Body of pancreas (tissue), 4 donors: ENCODE measurements around the gene BICD1.

ENCODE experiments used
- POLR2A ChIP-seq, 3 donors: fragments of 450-650 bp; IDR thresholded peaks; one replicate each; pipeline ENCODE4 v1.6.1; 2016; ENCODE audit warnings: antibody characterized with exemption in 3 of 3, mild to moderate bottlenecking in 2 of 3
- TF ChIP-seq, protein P1 (sequence below), 7 experiments: fragments of 450-650 bp in 4 of 7; fragments of 200-600 bp in 3 of 7; sonication (generic) in 3 of 7; IDR thresholded peaks; one replicate each; pipeline ENCODE4 v1.5.1; 2016 to 2019; ENCODE audit warnings: antibody characterized with exemption in 7 of 7

DNA sequence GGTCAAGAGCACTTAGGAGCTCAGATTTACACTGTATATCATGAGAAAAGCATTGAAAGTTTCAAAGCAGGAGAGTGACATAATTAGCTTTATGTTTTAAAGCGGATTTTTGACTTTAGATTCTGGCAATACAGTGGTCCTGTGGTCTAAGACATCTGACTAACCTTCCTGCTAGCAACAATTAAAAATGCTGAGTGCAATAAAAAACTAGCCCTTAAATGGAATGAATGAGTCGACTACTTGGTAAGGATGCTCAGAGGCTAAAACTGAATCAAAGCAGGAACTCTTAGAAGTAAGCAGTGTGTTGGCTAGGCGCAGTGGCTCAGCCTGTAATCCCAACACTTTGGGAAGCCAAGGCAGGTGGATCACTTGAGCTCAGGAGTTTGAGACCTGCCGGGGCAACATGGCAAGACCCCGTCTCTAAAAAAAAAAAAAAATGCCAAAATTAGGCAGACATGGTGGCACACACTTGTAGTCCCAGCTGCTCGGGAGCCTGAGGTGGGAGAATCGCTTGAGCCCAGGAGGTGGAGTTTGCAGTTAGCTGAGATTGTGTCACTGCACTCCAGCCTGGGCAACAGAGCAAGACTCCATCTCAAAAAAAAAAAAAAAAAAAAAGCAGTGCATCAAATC lies 18.9 kb downstream of the BICD1 start:
- TF ChIP-seq, protein P1, sequence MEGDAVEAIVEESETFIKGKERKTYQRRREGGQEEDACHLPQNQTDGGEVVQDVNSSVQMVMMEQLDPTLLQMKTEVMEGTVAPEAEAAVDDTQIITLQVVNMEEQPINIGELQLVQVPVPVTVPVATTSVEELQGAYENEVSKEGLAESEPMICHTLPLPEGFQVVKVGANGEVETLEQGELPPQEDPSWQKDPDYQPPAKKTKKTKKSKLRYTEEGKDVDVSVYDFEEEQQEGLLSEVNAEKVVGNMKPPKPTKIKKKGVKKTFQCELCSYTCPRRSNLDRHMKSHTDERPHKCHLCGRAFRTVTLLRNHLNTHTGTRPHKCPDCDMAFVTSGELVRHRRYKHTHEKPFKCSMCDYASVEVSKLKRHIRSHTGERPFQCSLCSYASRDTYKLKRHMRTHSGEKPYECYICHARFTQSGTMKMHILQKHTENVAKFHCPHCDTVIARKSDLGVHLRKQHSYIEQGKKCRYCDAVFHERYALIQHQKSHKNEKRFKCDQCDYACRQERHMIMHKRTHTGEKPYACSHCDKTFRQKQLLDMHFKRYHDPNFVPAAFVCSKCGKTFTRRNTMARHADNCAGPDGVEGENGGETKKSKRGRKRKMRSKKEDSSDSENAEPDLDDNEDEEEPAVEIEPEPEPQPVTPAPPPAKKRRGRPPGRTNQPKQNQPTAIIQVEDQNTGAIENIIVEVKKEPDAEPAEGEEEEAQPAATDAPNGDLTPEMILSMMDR (IDR thresholded peaks at IDR 0.05), result no peak
- TF ChIP-seq POLR2A (IDR thresholded peaks at IDR 0.05), result no peak
